ENCODE results near the gene R3HDML.
"Not testable (repeated sequence)": the region's sequence is repeated elsewhere in the genome, so short reads cannot be mapped to it uniquely, and the experiment has no call there.

Gene R3HDML, protein sequence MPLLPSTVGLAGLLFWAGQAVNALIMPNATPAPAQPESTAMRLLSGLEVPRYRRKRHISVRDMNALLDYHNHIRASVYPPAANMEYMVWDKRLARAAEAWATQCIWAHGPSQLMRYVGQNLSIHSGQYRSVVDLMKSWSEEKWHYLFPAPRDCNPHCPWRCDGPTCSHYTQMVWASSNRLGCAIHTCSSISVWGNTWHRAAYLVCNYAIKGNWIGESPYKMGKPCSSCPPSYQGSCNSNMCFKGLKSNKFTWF

DNA sequence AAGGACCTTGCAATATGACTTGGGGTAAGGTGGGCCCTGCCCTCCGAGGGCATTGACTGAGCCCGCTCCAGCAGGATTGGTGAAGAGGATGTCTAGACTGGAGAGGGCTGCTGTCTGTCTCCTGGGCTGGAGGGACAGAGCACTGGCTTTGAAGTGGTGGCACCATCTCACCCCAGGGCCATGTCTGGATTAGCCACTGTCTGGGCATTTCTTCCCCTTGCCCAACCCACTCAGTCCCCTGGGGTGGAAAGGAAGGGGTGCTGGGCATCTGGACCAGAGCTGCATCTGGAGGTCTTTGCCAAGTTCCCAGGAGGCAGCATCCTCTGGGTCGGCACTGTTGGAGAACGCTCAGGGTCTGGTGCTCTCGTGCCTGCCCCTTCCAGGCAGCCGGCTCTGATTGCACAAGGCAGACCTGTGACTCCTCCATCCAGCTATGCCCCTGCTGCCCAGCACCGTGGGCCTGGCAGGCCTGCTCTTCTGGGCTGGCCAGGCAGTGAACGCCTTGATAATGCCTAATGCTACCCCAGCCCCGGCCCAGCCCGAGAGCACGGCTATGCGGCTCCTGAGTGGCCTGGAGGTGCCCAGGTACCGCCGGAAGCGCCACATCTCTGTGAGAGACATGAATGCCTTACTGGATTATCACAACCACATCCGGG is at the start of gene R3HDML:
TSS of gene R3HDML (plus strand) at position 319 of the 656 bp plus-strand sequence. CDS start at position 434, 115 bp downstream.
- H3K9me3 Mint-ChIP-seq = no peaks in the 10 kb centered on the region
- no peaks in the 10 kb centered on the region for H3K36me3 Mint-ChIP-seq
- no peak within 1 kb of the TSS for H3K4me3 Mint-ChIP-seq
- no peaks in the 10 kb centered on the region for H3K27me3 Mint-ChIP-seq
- no peaks in the 10 kb centered on the region for H3K4me1 Mint-ChIP-seq
- no peak within 1 kb of the TSS for H3K27ac Mint-ChIP-seq

DNA sequence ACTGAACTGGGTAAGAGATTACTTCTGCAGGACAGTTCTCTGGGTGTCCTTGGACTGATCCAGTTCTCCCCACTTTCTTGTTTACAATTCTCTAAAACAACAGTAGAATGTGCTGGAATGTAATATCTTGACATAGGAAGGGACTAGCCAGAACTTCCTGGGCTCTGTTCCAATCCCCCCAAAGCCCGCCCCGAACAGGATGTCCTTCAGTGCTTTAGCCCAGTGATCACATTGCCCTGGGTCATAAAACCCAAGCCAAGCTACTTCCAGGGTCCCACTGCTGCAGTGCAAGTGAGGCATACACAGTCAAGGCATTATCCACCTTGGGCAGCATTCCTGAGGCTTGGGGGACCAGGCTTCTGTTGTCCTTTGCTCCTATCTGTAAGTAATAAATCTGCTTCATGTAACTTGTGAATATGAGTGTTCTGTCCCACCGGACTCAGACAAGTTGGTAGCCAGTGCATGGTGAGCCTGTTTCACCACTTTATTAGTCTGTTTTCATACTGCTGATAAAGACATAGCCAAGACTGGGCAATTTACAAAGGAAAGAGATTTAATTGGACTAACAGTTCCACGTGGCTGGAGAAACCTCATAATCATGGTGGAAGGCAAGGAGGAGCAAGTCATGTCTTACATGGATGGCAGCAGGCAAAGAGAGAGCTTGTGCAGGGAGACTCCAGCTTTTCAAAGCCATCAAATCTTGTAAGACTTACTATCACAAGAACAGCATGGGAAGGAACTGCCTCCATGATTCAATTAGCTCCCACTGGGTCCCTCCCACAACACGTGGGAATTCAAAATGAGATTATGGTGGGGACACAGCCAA is 49.4 kb upstream of the R3HDML start:
- no peaks in the 10 kb centered on the region for H3K4me1 Mint-ChIP-seq
- no peaks in the 10 kb centered on the region for H3K27me3 Mint-ChIP-seq

DNA sequence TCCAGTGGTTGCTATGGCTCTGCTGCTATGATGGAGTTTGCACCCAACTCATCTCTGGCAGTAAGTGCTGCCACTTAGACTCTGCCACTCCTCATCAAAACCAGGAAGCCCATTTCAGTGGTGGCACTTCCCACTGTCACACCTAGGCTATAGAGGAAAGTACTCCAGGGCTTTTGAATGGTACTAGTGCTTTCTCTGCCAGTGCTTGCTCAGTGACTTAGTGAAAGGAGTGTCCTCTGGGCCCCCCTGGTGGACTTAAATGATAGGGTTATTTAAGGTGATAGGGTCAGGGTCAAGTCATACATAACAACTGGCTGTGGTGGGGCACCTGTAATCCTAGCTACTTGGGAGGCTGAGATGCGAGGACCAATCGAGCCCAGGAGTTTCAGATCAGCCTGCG is 48.6 kb upstream of the R3HDML start:
- Mint-ChIP-seq H3K4me1 (no peaks in the 10 kb centered on the region), H3K4me3 (no peak overlapping the region), H3K27me3 (no peaks in the 10 kb centered on the region), H3K27ac (no peak overlapping the region), H3K9me3 (no peaks in the 10 kb centered on the region), H3K36me3 (peaks cover 20% of the 10 kb centered on the region)

More for the DNA sequence above, 49.4 kb upstream of the R3HDML start:
- H3K9me3 Mint-ChIP-seq = no peaks in the 10 kb centered on the region
- peaks cover 20% of the 10 kb centered on the region for H3K36me3 Mint-ChIP-seq
- no peak overlapping the region for H3K27ac Mint-ChIP-seq
- no peak overlapping the region for H3K4me3 Mint-ChIP-seq

DNA sequence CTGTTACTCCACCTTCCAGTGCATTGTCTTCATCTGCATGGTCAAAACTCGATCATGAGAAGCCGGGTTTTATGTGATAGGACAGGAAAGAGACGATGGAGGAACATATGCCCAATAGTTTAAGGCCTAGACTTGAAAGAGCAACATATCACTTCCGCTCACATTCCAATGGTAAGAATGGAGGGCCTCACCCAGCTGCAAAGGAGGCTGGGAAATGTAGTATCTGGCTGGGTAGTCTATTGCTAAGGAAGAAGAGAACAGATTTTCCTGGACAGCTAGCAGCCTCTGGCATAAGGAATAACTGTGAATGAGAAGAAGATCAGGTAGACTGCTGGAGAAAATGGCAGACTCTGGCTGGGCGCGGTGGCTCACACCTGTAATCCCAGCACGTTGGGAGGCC is 45.1 kb upstream of the R3HDML start:
- no peak overlapping the region for H3K27ac Mint-ChIP-seq
- H3K4me3 Mint-ChIP-seq = no peak overlapping the region
- no peaks in the 10 kb centered on the region for H3K9me3 Mint-ChIP-seq
- H3K4me1 Mint-ChIP-seq = no peaks in the 10 kb centered on the region
- no peaks in the 10 kb centered on the region for H3K27me3 Mint-ChIP-seq
- H3K36me3 Mint-ChIP-seq = peaks cover 19% of the 10 kb centered on the region

DNA sequence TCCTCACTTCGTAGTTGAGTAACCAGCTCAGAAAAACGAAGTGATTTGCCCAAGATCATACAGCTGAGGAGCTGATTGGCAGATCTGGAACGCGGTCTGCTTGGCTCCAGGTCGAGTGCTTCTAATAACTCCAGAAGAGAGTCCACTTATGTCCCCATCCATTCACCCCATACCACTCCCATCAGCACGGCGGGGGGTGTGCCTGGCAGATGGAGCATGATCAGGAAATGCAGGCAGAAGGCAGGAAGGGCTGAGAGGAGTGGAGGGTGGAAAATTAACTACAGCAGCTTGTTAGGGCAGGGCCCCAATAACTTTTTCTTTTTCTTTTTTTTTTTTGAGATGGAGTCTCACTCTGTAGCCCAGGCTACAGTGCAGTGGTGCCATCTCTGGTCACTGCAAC is 40.8 kb upstream of the R3HDML start:
- Mint-ChIP-seq H3K27me3 (no peaks in the 10 kb centered on the region), H3K36me3 (peaks cover 3% of the 10 kb centered on the region), H3K9me3 (no peaks in the 10 kb centered on the region), H3K4me3 (no peak overlapping the region), H3K4me1 (no peaks in the 10 kb centered on the region), H3K27ac (no peak overlapping the region)

DNA sequence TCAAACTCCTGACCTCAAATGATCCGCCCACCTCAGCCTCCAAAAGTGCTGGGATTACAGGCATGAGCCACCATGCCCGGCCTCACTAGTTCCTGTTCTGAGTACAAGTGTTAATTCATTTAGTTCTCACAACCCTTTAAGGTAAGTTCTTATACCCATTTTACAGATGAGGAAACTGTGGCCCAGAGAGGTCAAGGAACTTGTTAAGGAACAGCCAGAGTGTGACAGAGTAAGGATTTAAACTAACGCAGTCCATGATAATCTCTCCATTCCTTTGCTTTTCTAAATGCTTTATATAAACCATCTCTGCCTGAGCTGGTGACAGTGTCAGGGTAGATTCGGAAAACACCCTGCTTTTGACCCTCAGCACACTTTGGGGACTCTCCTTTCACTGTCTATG is 39.1 kb upstream of the R3HDML start:
- Mint-ChIP-seq H3K4me3 (no peak overlapping the region), H3K36me3 (peaks cover under 1% of the 10 kb centered on the region), H3K27ac (no peak overlapping the region), H3K9me3 (no peaks in the 10 kb centered on the region), H3K27me3 (no peaks in the 10 kb centered on the region), H3K4me1 (peaks cover 12% of the 10 kb centered on the region)

DNA sequence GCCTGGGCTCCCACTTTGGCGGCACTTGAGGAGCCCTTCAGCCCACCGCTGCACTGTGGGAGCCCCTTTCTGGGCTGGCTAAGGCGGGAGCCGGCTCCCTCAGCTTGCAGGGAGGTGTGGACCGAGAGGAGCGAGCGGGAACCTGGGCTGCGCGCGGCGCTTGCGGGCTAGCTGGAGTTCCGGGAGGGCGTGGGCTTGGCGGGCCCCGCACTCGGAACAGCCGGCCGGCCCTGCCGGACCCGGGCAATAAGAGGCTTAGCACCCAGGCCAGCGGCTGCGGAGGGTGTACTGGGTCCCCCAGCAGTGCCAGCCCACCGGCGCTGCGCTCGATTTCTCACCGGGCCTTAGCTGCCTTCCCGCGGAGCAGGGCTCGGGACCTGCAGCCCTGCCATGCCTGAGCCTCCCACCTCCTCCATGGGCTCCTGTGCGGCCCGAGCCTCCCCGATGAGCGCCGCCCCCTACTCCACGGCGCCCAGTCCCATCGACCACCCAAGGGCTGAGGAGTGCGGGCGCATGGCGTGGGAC is 37.8 kb upstream of the R3HDML start:
- H3K27ac Mint-ChIP-seq, H3K4me3 Mint-ChIP-seq, H3K36me3 Mint-ChIP-seq, H3K9me3 Mint-ChIP-seq, H3K27me3 Mint-ChIP-seq: not testable (repeated sequence)
- H3K4me1 Mint-ChIP-seq = peaks cover 14% of the 10 kb centered on the region

DNA sequence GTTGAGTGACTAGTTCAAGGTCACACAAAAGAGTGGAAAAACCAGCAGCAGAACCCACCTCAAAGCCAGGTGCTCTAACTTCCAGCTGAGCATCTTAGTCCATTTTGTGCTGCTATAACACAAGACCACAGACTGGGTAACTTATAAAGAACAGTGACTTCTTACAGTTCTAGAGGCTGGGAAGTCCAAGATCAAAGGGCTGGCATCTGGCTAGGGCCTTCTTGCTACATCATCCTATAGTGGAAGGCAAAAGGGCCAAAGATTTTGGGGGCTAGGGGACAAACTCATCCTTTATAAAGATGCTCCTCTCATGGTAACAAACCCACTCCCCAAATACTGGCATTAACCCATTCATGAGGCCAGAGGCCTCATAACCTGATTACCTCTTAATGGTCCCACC is 35.6 kb upstream of the R3HDML start:
- H3K9me3 Mint-ChIP-seq = no peaks in the 10 kb centered on the region
- H3K36me3 Mint-ChIP-seq = peaks cover 2% of the 10 kb centered on the region
- H3K4me3 Mint-ChIP-seq = no peak overlapping the region
- no peaks in the 10 kb centered on the region for H3K27me3 Mint-ChIP-seq
- H3K4me1 Mint-ChIP-seq = peaks cover 14% of the 10 kb centered on the region
- no peak overlapping the region for H3K27ac Mint-ChIP-seq

DNA sequence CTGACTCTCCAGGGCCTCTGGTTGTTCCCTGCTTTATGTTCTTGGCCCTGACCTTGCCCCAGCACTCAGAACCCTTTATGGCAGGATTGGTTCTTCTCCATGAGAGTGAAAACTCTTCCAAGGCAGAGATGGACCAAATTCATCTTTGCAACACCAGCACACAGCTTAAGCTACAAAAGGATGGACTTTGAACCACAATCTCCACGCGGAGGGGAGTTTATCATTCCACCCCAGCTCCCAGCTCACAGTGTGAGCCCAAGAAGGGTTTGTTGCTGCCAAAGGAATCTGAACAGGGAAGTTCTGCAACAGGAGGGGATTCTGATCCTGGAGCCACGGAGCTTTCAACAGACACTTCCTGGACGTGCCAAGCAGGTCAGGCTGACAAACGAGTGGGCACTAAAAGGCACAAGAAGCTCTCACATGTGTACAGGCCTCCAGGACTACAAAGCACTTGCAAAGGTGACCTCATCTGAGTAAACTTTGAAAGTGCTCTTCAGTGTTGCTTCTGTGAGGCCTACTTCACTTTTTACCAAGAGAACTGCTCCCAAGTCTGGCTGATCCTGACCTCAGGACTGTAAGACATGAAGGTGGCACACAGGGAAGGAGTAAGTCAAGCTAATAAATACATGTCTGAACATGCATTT is 34.7 kb upstream of the R3HDML start:
- peaks cover 2% of the 10 kb centered on the region for H3K36me3 Mint-ChIP-seq
- peaks cover 19% of the 10 kb centered on the region for H3K4me1 Mint-ChIP-seq
- H3K9me3 Mint-ChIP-seq = no peaks in the 10 kb centered on the region
- H3K27ac Mint-ChIP-seq = no peak overlapping the region
- H3K4me3 Mint-ChIP-seq = no peak overlapping the region
- H3K27me3 Mint-ChIP-seq = no peaks in the 10 kb centered on the region

DNA sequence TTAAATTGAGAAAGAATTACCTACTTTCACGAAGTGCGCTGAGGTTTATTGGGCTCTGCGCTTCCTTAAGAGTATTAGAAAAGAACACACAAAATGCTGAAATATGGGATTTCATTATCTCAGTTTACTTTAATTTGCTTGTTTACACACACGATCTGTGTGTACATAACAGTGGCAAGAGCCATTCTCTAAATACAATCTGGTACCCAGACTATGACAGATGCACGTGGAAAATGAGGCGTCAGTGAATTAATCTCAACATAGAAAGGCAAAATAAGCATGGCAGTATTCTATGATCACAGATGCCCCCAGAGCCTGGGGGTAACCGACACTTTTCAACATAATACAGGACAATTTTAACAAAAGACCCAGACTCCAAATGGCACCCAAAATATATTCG is 34.1 kb upstream of the R3HDML start:
- no peak overlapping the region for H3K27ac Mint-ChIP-seq

DNA sequence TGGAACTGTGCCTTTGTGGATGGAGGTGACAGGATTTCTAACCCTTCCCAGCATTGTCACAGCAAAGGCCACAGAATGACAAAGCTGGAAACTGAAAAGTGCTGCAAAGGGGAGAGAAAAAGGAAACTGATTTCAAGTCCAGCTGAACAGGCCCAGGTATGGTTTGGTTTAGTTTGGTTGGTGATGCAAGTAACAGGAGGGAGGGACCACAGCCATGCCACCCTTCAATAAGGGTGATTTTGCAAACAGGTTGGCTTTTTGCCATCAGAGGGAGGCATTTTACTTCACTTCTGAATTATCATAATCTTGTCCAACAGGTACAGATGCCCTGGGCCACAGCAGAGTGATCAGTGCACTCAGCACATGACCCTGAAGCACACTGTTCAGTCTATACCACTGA is 32.5 kb upstream of the R3HDML start:
- H3K36me3 Mint-ChIP-seq = peaks cover 2% of the 10 kb centered on the region
- H3K9me3 Mint-ChIP-seq = no peaks in the 10 kb centered on the region
- H3K4me1 Mint-ChIP-seq = peaks cover 21% of the 10 kb centered on the region
- H3K4me3 Mint-ChIP-seq = no peak overlapping the region
- H3K27ac Mint-ChIP-seq = no peak overlapping the region
- no peaks in the 10 kb centered on the region for H3K27me3 Mint-ChIP-seq

More for the DNA sequence above, 34.1 kb upstream of the R3HDML start:
- H3K36me3 Mint-ChIP-seq = peaks cover 2% of the 10 kb centered on the region
- H3K4me3 Mint-ChIP-seq = no peak overlapping the region
- H3K4me1 Mint-ChIP-seq = peaks cover 19% of the 10 kb centered on the region
- no peaks in the 10 kb centered on the region for H3K27me3 Mint-ChIP-seq
- H3K9me3 Mint-ChIP-seq = no peaks in the 10 kb centered on the region

DNA sequence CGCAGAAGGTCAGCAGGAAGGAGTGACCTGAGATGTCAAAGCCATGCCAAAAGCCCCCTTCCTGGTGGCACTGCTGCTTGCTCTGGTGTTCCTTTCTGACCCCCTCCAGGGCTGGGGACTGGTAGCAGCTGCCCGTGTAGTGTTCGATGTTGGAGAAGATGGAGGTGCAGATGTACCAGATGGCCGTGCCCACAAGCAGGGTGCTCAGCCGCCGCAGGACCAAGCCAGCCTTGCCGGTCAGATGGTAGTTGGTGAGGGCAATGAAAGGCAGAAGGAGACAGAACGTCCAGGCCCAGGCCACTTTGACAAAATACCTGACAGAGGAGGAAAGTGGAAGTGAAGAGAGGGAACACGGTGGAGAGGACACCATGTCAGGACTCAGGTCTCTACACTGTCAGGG is 29.9 kb upstream of the R3HDML start:
- no peak overlapping the region for H3K4me3 Mint-ChIP-seq

DNA sequence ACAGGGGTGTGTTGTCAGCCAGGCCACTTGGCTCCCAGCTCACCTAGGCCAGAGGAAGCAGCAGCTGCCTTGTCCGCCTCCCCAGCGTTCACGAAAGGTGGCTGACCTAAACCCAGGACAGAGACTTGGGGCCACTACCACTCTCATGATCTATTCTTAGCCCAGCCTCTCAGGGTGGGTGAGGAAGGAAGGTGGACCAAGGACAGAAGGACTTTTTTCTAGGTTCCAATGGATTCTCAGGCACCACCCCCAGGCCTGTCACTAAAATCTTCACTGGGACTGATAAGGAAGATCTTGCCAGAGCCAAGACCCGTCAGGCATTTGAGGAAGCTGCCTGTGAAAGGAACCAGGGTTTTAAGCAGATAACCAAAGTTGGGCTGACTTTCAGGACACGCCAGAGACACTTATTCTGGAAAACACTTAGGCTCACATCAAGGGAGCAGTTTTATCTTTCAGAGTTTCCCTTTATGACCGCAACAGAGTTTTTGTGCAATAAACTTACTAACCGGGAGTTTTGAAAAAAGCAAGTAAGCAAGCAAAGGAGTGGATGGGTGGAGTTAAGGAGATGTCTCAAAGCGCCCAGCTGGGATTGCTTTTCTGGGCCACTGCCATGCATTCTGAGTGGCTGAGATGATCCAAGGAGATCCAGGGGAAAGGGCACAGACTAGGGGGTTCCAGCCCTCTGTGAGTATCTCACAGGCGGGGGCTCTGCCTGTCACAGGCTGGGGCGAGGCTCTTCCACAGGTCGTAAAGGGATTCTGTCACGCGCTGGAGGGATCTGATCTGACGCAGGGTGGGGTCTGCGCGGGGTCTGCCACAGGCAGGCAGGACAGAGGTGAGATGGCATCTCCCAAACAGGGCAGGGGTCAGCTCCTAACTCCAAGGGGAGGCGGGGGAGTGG is 26.8 kb upstream of the R3HDML start:
- Mint-ChIP-seq H3K9me3 (no peaks in the 10 kb centered on the region), H3K4me1 (peaks cover 24% of the 10 kb centered on the region), H3K27me3 (no peaks in the 10 kb centered on the region), H3K36me3 (no peaks in the 10 kb centered on the region), H3K4me3 (peak overlapping the region; percentile 93), H3K27ac (peak overlapping the region; percentile 82)

More for the DNA sequence above, 29.9 kb upstream of the R3HDML start:
- Mint-ChIP-seq H3K27ac (no peak overlapping the region), H3K4me1 (peaks cover 32% of the 10 kb centered on the region), H3K27me3 (no peaks in the 10 kb centered on the region), H3K9me3 (no peaks in the 10 kb centered on the region), H3K36me3 (peaks cover 2% of the 10 kb centered on the region)

DNA sequence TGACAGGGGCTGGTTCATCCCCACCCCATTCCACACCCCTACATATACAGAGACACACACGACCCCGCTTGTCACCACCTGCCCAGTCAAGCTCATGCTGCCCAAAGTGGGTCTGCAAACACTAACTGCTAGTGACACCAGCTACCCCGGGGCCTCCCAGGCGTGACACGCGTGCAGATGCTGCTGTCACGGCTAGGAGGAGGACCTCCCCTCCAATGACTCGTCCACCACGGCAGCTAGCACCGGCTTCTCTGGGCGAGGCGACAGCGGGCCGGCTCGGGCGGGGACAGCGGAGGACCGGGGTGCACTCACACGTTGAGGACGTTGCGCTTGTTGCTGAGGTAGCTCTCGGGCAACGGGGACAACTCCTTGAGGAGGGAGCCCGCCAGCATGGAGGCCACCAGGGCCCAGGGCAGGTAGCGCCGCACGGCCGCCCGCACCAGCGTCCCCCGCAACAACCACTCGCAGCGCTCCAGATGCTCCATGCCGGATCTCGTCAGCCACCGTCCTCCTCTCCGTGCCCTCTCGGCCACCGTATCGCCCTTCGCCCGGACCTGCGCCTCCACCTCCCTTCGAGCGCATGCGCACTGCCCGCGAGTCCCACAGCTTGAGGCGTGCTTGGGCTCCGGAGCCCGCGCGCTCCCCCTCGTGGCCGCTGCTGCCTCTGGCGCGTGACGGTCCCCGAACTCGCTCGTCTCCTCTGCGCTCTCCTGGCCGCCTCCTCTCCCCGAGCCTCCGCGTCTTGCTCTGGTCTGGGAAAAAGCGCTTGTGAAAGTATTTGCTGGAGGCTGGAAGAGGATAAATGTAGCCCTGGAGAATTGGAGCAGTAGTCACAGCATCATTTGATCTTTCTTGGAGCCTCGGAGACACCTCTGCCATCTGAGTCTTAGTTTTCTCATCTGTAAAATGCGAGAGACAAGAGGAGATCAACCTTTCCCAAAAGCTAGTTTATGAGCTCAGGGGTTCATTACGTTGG is 25.9 kb upstream of the R3HDML start, which contains the start of gene FITM2:
TSS of gene FITM2 (minus strand) at position 539 of the 976 bp plus-strand sequence. CDS start at position 485, 54 bp downstream.
- no peaks in the 10 kb centered on the region for H3K36me3 Mint-ChIP-seq
- no peaks in the 10 kb centered on the region for H3K9me3 Mint-ChIP-seq
- peak within 1 kb of the TSS; percentile 93 for H3K4me3 Mint-ChIP-seq
- H3K27ac Mint-ChIP-seq = peak within 1 kb of the TSS; percentile 96
- H3K4me1 Mint-ChIP-seq = peaks cover 24% of the 10 kb centered on the region
- H3K27me3 Mint-ChIP-seq = no peaks in the 10 kb centered on the region
